ENCODE data around the gene CSK.

GRCh38 chr15:74752011-74752410, 29.9 kb upstream of the CSK start:
- TF ChIP-seq CTCF (conservative IDR thresholded peaks at IDR 0.05 in 1 of 2, IDR thresholded peaks at IDR 0.05 in 1 of 2; ENCODE audit: extremely low read depth in 1 of 2, insufficient read depth in 1 of 2, low read depth in 1 of 2, low read length in 2 of 2): no peak
- no peak for TF ChIP-seq EZH2 (IDR thresholded peaks at IDR 0.05; ENCODE audit: borderline replicate concordance, low read length)

Measured in mammary epithelial cell (primary cell).